Right atrium auricular region (tissue), 2 donors: ENCODE measurements around the gene TTPAL. TPM values are rescaled to one million over a fixed set of nuclear protein-coding genes. Genes with fewer than 3 reads are reported as not detected.

ENCODE experiments used
- DNase-seq: peaks from one replicate; pipeline ENCODE4 v3.0.0-alpha.2; 2019; ENCODE audit warnings: low spot score
- H3K27ac ChIP-seq, 2 donors: fragments of 200-600 bp; sonication (generic); 1 replicate in 1 of 2; 2 replicates in 1 of 2; pipeline ENCODE4 v1.5.1; 2016 to 2019
- H3K27me3 ChIP-seq, 2 donors: fragments of 200-600 bp; sonication (generic); one replicate each; pipeline versions ENCODE4 v1.5.1 to v1.6.0; 2017 to 2019
- H3K36me3 ChIP-seq: fragments of 200-600 bp; sonication (generic); one replicate; pipeline ENCODE4 v1.5.1; 2016
- H3K4me1 ChIP-seq, 2 donors: fragments of 200-600 bp; sonication (generic); one replicate each; pipeline versions ENCODE4 v1.5.1 to v1.6.0; 2017 to 2019
- H3K4me3 ChIP-seq, 2 donors: fragments of 200-600 bp; sonication (generic); 1 replicate in 1 of 2; 2 replicates in 1 of 2; pipeline ENCODE4 v1.5.1; 2017 to 2019; ENCODE audit warnings: mild to moderate bottlenecking in 1 of 2, moderate library complexity in 1 of 2
- H3K9me3 ChIP-seq, 2 donors: fragments of 200-600 bp; sonication (generic); one replicate each; pipeline ENCODE4 v1.5.1; 2019
- CTCF ChIP-seq, 2 donors: fragments of 200-600 bp; sonication (generic); IDR thresholded peaks; one replicate each; pipeline ENCODE4 v1.5.1; 2019; ENCODE audit warnings: antibody characterized with exemption in 2 of 2
- total RNA-seq, 2 donors: library from RNA; depleted of rRNA; stranded (reverse); fragments of >200 nt; gene quantifications; one replicate each; pipeline ENCODE4 v1.1.0, GENCODE V29; 2016

The TTPAL gene
- total RNA-seq, 2 donors from 2014 or later: 3.6 to 6.0 TPM

GRCh38 chr20:44477151-44477550, 1.5 kb downstream of the TTPAL start:
- Histone ChIP-seq H3K27me3 (no peaks in the 10 kb centered on the region), H3K9me3 (no peaks in the 10 kb centered on the region), H3K4me1 (peaks cover 0 to 13% of the 10 kb centered on the region in 2 donors), H3K36me3 (peaks cover 16% of the 10 kb centered on the region), H3K4me3 (no peak overlapping the region), H3K27ac (no peak overlapping the region)
- DNase-seq: no peak
- TF ChIP-seq CTCF (IDR thresholded peaks at IDR 0.05): no peak

- Histone ChIP-seq H3K27me3 (no peaks in the 10 kb centered on the region), H3K4me1 (peaks cover 0 to 13% of the 10 kb centered on the region in 2 donors), H3K27ac (no peak overlapping the region), H3K4me3 (no peak overlapping the region), H3K9me3 (no peaks in the 10 kb centered on the region), H3K36me3 (peaks cover 27% of the 10 kb centered on the region)
- DNase-seq: no peak
- no peak for TF ChIP-seq CTCF (IDR thresholded peaks at IDR 0.05)
These were observed 2.5 kb downstream of the TTPAL start for GRCh38 chr20:44478206-44478605.

- H3K27ac ChIP-seq: no peak overlapping the region
- H3K4me3 ChIP-seq: no peak overlapping the region
- DNase-seq: no peak
- peaks cover 39% of the 10 kb centered on the region for H3K36me3 ChIP-seq
- H3K4me1 ChIP-seq: peaks cover 0 to 13% of the 10 kb centered on the region in 2 donors
- no peaks in the 10 kb centered on the region for H3K27me3 ChIP-seq
- H3K9me3 ChIP-seq: no peaks in the 10 kb centered on the region
- TF ChIP-seq CTCF (IDR thresholded peaks at IDR 0.05): no peak
These were observed 4.0 kb downstream of the TTPAL start for GRCh38 chr20:44479643-44480042.

- H3K4me3 ChIP-seq: no peak overlapping the region
- H3K27ac ChIP-seq: no peak overlapping the region
- DNase-seq: no peak
- H3K36me3 ChIP-seq: peaks cover 39% of the 10 kb centered on the region
- peaks cover 0 to 13% of the 10 kb centered on the region in 2 donors for H3K4me1 ChIP-seq
- no peaks in the 10 kb centered on the region for H3K27me3 ChIP-seq
- no peak for TF ChIP-seq CTCF (IDR thresholded peaks at IDR 0.05)
- H3K9me3 ChIP-seq: no peaks in the 10 kb centered on the region
These were observed 4.4 kb downstream of the TTPAL start for GRCh38 chr20:44480097-44480496.

- no peak for TF ChIP-seq CTCF (IDR thresholded peaks at IDR 0.05)
- Histone ChIP-seq H3K4me3 (no peak overlapping the region), H3K27ac (no peak overlapping the region), H3K9me3 (no peaks in the 10 kb centered on the region), H3K36me3 (peaks cover 39% of the 10 kb centered on the region), H3K4me1 (no peaks in the 10 kb centered on the region), H3K27me3 (no peaks in the 10 kb centered on the region)
- DNase-seq: no peak
These were observed 6.2 kb downstream of the TTPAL start for GRCh38 chr20:44481719-44482416.

GRCh38 chr20:44483112-44483511, 7.4 kb downstream of the TTPAL start:
- no peaks in the 10 kb centered on the region for H3K4me1 ChIP-seq
- no peak overlapping the region for H3K4me3 ChIP-seq
- no peak overlapping the region for H3K27ac ChIP-seq
- DNase-seq: no peak
- H3K27me3 ChIP-seq: no peaks in the 10 kb centered on the region
- H3K9me3 ChIP-seq: no peaks in the 10 kb centered on the region
- TF ChIP-seq CTCF (IDR thresholded peaks at IDR 0.05): no peak
- peaks cover 46% of the 10 kb centered on the region for H3K36me3 ChIP-seq
